NCI-H128 (cell line): ENCODE data around the gene MPZL3.

Experiments
- DNase-seq: peaks from one replicate; lab custom pipeline; 2025; ENCODE audit not compliant: unreplicated experiment; lab: John Stamatoyannopoulos, UW

Gene MPZL3

GRCh38 chr11:118232659-118233058, 19.5 kb downstream of the MPZL3 start:
- no peak for DNase-seq

GRCh38 chr11:118231461-118231860, 20.7 kb downstream of the MPZL3 start:
- DNase-seq: no peak

GRCh38 chr11:118230088-118230487, 22.1 kb downstream of the MPZL3 start:
- no peak for DNase-seq

- DNase-seq: no peak
These were observed 22.8 kb downstream of the MPZL3 start for GRCh38 chr11:118229274-118229847.

GRCh38 chr11:118227865-118228785, 24.0 kb downstream of the MPZL3 start:
- DNase-seq: no peak

GRCh38 chr11:118226781-118227180, 25.4 kb downstream of the MPZL3 start:
- DNase-seq: no peak

- no peak for DNase-seq
These were observed 25.9 kb downstream of the MPZL3 start for GRCh38 chr11:118226296-118226695.

- no peak for DNase-seq
These were observed 27.5 kb downstream of the MPZL3 start, which contains the start of gene JAML for GRCh38 chr11:118224511-118225188. JAML (minus strand) TSS chr11:118225011; CDS start chr11:118214866, 10,145 bp downstream.

GRCh38 chr11:118223992-118224391, 28.2 kb downstream of the MPZL3 start:
- DNase-seq: no peak

- no peak for DNase-seq
These were observed 28.6 kb downstream of the MPZL3 start for GRCh38 chr11:118223570-118223969.

- DNase-seq: no peak
These were observed 29.7 kb downstream of the MPZL3 start for GRCh38 chr11:118222437-118222836.

GRCh38 chr11:118221419-118221818, 30.7 kb downstream of the MPZL3 start:
- no peak for DNase-seq

- DNase-seq: no peak
These were observed 32.4 kb downstream of the MPZL3 start for GRCh38 chr11:118219732-118220131.

- no peak for DNase-seq
These were observed 32.9 kb downstream of the MPZL3 start for GRCh38 chr11:118219244-118219643.

- DNase-seq: no peak
These were observed 34.6 kb downstream of the MPZL3 start for GRCh38 chr11:118217575-118217974.

GRCh38 chr11:118216621-118217481, 35.3 kb downstream of the MPZL3 start:
- no peak for DNase-seq

- DNase-seq: no peak
These were observed 36.4 kb downstream of the MPZL3 start for GRCh38 chr11:118215765-118216164.

- DNase-seq: no peak
These were observed 36.9 kb downstream of the MPZL3 start for GRCh38 chr11:118215262-118215661.

GRCh38 chr11:118214210-118214914, 37.8 kb downstream of the MPZL3 start:
- DNase-seq: no peak

- no peak for DNase-seq
These were observed 38.4 kb downstream of the MPZL3 start for GRCh38 chr11:118213781-118214180.
